ENCODE measurements around the gene ERCC6L. TPM values are rescaled to one million over a fixed set of nuclear protein-coding genes. Genes with fewer than 3 reads are reported as not detected.

Gene ERCC6L
- total RNA-seq, 1 experiment from 2014 or later = 10.0 TPM

DNA sequence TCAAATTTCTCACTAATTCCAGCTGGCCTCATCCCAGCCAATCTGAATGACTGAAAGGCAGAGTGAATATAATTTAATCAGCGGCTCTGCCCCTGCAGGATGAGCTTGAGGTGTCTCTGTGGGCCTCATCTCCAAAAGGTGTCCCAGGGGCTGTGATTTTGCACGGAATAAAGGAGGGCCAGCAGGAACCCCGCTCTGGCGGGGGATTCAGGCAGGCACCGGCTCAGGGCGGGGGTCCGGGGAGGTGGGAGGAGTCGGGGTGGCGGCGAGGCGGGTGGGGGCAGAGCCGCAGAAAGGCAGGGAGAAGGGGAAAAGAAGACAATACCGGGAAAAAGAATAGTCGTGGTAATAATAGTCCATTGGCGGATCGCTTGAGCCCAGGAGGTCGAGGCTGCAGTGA is 16.0 kb upstream of the ERCC6L start:
- no TSS peak for BruUV-seq (replicated peaks)
- TF ChIP-seq, protein P1, sequence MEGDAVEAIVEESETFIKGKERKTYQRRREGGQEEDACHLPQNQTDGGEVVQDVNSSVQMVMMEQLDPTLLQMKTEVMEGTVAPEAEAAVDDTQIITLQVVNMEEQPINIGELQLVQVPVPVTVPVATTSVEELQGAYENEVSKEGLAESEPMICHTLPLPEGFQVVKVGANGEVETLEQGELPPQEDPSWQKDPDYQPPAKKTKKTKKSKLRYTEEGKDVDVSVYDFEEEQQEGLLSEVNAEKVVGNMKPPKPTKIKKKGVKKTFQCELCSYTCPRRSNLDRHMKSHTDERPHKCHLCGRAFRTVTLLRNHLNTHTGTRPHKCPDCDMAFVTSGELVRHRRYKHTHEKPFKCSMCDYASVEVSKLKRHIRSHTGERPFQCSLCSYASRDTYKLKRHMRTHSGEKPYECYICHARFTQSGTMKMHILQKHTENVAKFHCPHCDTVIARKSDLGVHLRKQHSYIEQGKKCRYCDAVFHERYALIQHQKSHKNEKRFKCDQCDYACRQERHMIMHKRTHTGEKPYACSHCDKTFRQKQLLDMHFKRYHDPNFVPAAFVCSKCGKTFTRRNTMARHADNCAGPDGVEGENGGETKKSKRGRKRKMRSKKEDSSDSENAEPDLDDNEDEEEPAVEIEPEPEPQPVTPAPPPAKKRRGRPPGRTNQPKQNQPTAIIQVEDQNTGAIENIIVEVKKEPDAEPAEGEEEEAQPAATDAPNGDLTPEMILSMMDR (conservative IDR thresholded peaks at IDR 0.05) = no peak
- no peak for TF ChIP-seq EZH2 (IDR thresholded peaks at IDR 0.05; ENCODE audit: low read depth)
- intact Hi-C loops (cut with micrococcal nuclease; ENCODE audit: unreplicated experiment) = no loop called here

DNA sequence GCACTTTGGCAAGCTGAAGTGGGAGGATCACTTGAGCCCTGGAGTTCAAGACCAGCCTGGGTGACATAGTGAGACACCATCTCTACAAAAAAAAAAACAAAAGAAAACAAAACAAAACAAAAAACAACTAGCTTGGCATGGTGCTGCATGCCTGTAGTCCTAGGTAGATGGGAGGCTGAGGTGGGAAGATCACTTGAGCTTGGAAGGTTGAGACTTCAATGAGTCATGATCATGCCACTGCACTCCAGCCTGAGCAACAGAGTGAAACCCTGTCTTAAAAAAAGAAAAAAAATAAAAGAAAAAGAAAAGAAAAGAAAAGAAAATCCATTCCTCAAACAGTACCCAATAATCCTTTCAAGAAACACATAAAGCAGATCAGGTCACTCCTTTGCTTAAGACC is 14.9 kb upstream of the ERCC6L start:
- Histone ChIP-seq H3K9me2 (ENCODE audit: insufficient read depth) (no peaks in the 10 kb centered on the region), H3K9me3 (ENCODE audit: insufficient read depth, low read depth) (no peaks in the 10 kb centered on the region), H3K4me1 (replicated peaks; ENCODE audit: insufficient read depth) (no peaks in the 10 kb centered on the region), H3K79me2 (ENCODE audit: low read depth) (no peaks in the 10 kb centered on the region), H2AFZ (no peak overlapping the region), H3K4me3 (no peak overlapping the region), H3K27ac (no peak overlapping the region), H3F3A (ENCODE audit: insufficient read depth, low read depth) (no peaks in the 10 kb centered on the region), H3K36me3 (ENCODE audit: low read depth) (no peaks in the 10 kb centered on the region), H3K27me3 (ENCODE audit: insufficient read depth, low read depth) (no peaks in the 10 kb centered on the region), H4K20me1 (ENCODE audit: insufficient read depth) (no peaks in the 10 kb centered on the region), H3K4me2 (no peak overlapping the region)
- ChIA-PET CTCF (no interaction called here), POLR2A (ENCODE audit: unreplicated experiment) (interaction anchor here (0.7 kb wide), 1 partner anchor 66 kb away, joined by 4 read pairs; no protein-coding TSS in a partner anchor)
- no peak for DNase-seq
- no peak for TF ChIP-seq EZH2 (IDR thresholded peaks at IDR 0.05; ENCODE audit: low read depth)
- TF ChIP-seq, protein P1 (conservative IDR thresholded peaks at IDR 0.05) = no peak
- intact Hi-C loops (cut with micrococcal nuclease; ENCODE audit: unreplicated experiment) = no loop called here
- no TSS peak for BruUV-seq (replicated peaks)

More for the DNA sequence above, 16.0 kb upstream of the ERCC6L start:
- DNase-seq = no peak
- no peak overlapping the region for H3K4me2 ChIP-seq
- no peak overlapping the region for H2AFZ ChIP-seq
- POLR2A ChIA-PET (ENCODE audit: unreplicated experiment) = no interaction called here
- H3K36me3 ChIP-seq (ENCODE audit: low read depth) = no peaks in the 10 kb centered on the region
- no peaks in the 10 kb centered on the region for H3F3A ChIP-seq (ENCODE audit: insufficient read depth, low read depth)
- H3K9me3 ChIP-seq (ENCODE audit: insufficient read depth, low read depth) = no peaks in the 10 kb centered on the region
- no peaks in the 10 kb centered on the region for H4K20me1 ChIP-seq (ENCODE audit: insufficient read depth)
- no peak overlapping the region for H3K27ac ChIP-seq
- H3K4me3 ChIP-seq = no peak overlapping the region
- no peaks in the 10 kb centered on the region for H3K4me1 ChIP-seq (replicated peaks; ENCODE audit: insufficient read depth)
- CTCF ChIA-PET = no interaction called here
- H3K9me2 ChIP-seq (ENCODE audit: insufficient read depth) = no peaks in the 10 kb centered on the region
- H3K27me3 ChIP-seq (ENCODE audit: insufficient read depth, low read depth) = no peaks in the 10 kb centered on the region
- H3K79me2 ChIP-seq (ENCODE audit: low read depth) = no peaks in the 10 kb centered on the region

DNA sequence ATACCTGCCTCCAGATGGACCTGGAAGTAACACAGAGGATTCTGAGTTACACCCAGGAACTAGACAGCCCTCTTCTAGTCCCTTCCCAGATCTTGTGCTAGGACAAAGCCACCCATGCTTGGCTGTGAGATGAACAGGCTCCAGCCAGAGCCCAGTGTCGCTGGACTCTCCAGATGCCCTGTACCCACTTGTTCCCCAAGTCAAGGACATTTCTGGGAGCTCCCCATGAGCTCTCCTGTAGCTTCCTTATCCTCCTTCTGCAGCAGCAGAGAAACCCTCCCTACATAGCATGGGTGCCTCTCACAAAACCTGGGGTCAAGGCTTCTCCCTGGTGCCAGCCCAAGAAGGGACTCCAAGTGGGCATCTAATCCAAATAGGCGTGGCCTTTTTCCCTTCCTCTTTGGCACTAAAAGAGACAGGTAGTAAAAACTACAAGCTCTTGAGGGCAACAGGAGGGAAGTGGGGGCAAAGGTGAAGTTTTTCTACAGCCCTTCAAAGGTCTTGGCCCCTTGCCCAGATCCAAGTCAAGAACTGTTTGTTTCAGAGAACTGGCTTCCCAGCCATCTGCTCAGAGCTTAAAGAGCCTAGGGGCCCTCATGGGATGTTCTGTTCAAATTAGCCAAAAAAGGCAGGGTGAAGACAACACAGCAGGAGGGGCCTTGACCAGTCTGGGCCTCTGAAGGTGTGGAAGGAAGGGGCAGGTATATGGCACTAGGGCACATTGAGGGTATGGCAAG is 8.5 kb upstream of the ERCC6L start:
- Histone ChIP-seq H3K79me2 (ENCODE audit: low read depth) (no peaks in the 10 kb centered on the region), H3K27me3 (ENCODE audit: insufficient read depth, low read depth) (no peaks in the 10 kb centered on the region), H3K4me1 (replicated peaks; ENCODE audit: insufficient read depth) (no peaks in the 10 kb centered on the region), H3K36me3 (ENCODE audit: low read depth) (no peaks in the 10 kb centered on the region), H3F3A (ENCODE audit: insufficient read depth, low read depth) (no peaks in the 10 kb centered on the region), H2AFZ (no peak overlapping the region), H3K4me3 (no peak overlapping the region), H4K20me1 (ENCODE audit: insufficient read depth) (no peaks in the 10 kb centered on the region), H3K9me2 (ENCODE audit: insufficient read depth) (no peaks in the 10 kb centered on the region), H3K9me3 (ENCODE audit: insufficient read depth, low read depth) (no peaks in the 10 kb centered on the region), H3K4me2 (no peak overlapping the region), H3K27ac (no peak overlapping the region)
- CTCF ChIA-PET = no interaction called here
- no peak for DNase-seq
- no peak for TF ChIP-seq EZH2 (IDR thresholded peaks at IDR 0.05; ENCODE audit: low read depth)
- TF ChIP-seq, protein P1 (conservative IDR thresholded peaks at IDR 0.05) = no peak
- BruUV-seq (replicated peaks) = no TSS peak
- POLR2A ChIA-PET (ENCODE audit: unreplicated experiment) = no interaction called here
- intact Hi-C loops (cut with micrococcal nuclease; ENCODE audit: unreplicated experiment) = loop anchor here (10.0 kb wide), 1 partner anchor 387 kb away; no protein-coding TSS in a partner anchor
